ENCODE measurements around the gene GLOD5.

DNA sequence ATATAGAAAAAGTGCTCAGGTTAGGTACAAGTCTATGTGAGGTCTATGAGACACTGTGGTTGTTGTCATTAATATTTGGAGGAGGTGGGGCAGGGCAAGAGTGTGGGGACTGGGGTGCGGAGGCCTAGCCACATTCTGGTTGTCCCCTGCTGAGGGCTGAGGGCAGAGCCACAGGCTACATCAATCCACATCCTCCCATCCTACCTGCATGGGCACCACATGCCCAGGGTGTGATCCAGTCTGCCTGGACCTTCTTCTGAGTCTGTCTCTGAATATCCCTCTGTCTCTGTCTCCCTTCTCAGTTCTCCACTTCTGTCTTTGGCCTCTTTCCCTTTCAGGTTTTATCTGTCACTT is 23.6 kb downstream of the GLOD5 start:
- TF ChIP-seq, protein P1, sequence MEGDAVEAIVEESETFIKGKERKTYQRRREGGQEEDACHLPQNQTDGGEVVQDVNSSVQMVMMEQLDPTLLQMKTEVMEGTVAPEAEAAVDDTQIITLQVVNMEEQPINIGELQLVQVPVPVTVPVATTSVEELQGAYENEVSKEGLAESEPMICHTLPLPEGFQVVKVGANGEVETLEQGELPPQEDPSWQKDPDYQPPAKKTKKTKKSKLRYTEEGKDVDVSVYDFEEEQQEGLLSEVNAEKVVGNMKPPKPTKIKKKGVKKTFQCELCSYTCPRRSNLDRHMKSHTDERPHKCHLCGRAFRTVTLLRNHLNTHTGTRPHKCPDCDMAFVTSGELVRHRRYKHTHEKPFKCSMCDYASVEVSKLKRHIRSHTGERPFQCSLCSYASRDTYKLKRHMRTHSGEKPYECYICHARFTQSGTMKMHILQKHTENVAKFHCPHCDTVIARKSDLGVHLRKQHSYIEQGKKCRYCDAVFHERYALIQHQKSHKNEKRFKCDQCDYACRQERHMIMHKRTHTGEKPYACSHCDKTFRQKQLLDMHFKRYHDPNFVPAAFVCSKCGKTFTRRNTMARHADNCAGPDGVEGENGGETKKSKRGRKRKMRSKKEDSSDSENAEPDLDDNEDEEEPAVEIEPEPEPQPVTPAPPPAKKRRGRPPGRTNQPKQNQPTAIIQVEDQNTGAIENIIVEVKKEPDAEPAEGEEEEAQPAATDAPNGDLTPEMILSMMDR (IDR thresholded peaks at IDR 0.05 in 4 of 5, conservative IDR thresholded peaks at IDR 0.05 in 1 of 5) = no peak
- no peak for TF ChIP-seq POLR2A (IDR thresholded peaks at IDR 0.05)
